Tibial artery (tissue), 4 donors: Measurements from ENCODE around the gene DGKI.
"Not testable (repeated sequence)": the region's sequence is repeated elsewhere in the genome, so short reads cannot be mapped to it uniquely, and the experiment has no call there.

Source experiments
- DNase-seq, 2 donors: peaks; one replicate each; pipeline ENCODE4 v3.0.0-alpha.2; 2019
- H3K27ac ChIP-seq, 2 donors: fragments of 200-600 bp; sonication (generic) in 1 of 2; 1 replicate in 1 of 2; 2 replicates in 1 of 2; pipeline ENCODE4 v1.5.1; 2018 to 2019; ENCODE audit warnings: mild to moderate bottlenecking in 1 of 2
- H3K27me3 ChIP-seq, 2 donors: fragments of 200-600 bp; sonication (generic) in 1 of 2; one replicate each; pipeline versions ENCODE4 v1.5.1 to v1.6.0; 2016 to 2019
- H3K36me3 ChIP-seq, 3 donors: fragments of 200-600 bp; sonication (generic) in 2 of 3; one replicate each; pipeline ENCODE4 v1.5.1; 2016 to 2019; ENCODE audit warnings: mild to moderate bottlenecking in 2 of 3
- H3K4me1 ChIP-seq, 4 donors: fragments of 200-600 bp; sonication (generic) in 2 of 4; 1 replicate in 3 of 4; 2 replicates in 1 of 4; pipeline ENCODE4 v1.5.1; 2016 to 2019
- H3K4me3 ChIP-seq, 2 donors: fragments of 200-600 bp; sonication (generic) in 1 of 2; 1 replicate in 1 of 2; 2 replicates in 1 of 2; pipeline ENCODE4 v1.5.1; 2018 to 2019; ENCODE audit warnings: mild to moderate bottlenecking in 2 of 2
- H3K9me3 ChIP-seq, 3 donors: fragments of 200-600 bp; sonication (generic) in 1 of 3; one replicate each; pipeline ENCODE4 v1.5.1; 2016 to 2019
- CTCF ChIP-seq, 2 experiments: fragments of 200-600 bp in 1 of 2; fragments of 450-650 bp in 1 of 2; IDR thresholded peaks; one replicate each; pipeline ENCODE4 v1.5.1; 2017 to 2019; ENCODE audit warnings: antibody characterized with exemption in 2 of 2, mild to moderate bottlenecking in 1 of 2, moderate library complexity in 1 of 2
- intact Hi-C: fragments of 100-400 bp; cut with DNase I; formaldehyde crosslinking; loops from one replicate; pipeline ENCODE4 v1.15.0; 2023; ENCODE audit warnings: low total_unique reads

DGKI gene

GRCh38 chr7:137717811-137718271, 128.9 kb downstream of the DGKI start:
- Histone ChIP-seq H3K4me3 (no peak overlapping the region), H3K9me3 (no peaks in the 10 kb centered on the region), H3K27ac (peak overlapping the region in 1 of 2 donors; percentile 21), H3K27me3 (no peaks in the 10 kb centered on the region), H3K36me3 (no peaks in the 10 kb centered on the region), H3K4me1 (no peaks in the 10 kb centered on the region)
- no peak for TF ChIP-seq CTCF (IDR thresholded peaks at IDR 0.05)
- intact Hi-C loops, result no loop called here
- no peak for DNase-seq

- no peaks in the 10 kb centered on the region for H3K27me3 ChIP-seq
- H3K9me3 ChIP-seq, result no peaks in the 10 kb centered on the region
- no peak for DNase-seq
- no peak overlapping the region for H3K27ac ChIP-seq
- no peaks in the 10 kb centered on the region for H3K4me1 ChIP-seq
- H3K4me3 ChIP-seq, result no peak overlapping the region
- intact Hi-C loops, result no loop called here
- TF ChIP-seq CTCF (IDR thresholded peaks at IDR 0.05), result no peak
- no peaks in the 10 kb centered on the region for H3K36me3 ChIP-seq
Observed at GRCh38 chr7:137717045-137717444, 129.7 kb downstream of the DGKI start.

GRCh38 chr7:137716061-137716460, 130.7 kb downstream of the DGKI start:
- TF ChIP-seq CTCF (IDR thresholded peaks at IDR 0.05), result no peak
- intact Hi-C loops, result no loop called here

GRCh38 chr7:137715533-137715932, 131.2 kb downstream of the DGKI start:
- DNase-seq, result no peak
- no peaks in the 10 kb centered on the region for H3K36me3 ChIP-seq
- intact Hi-C loops, result no loop called here
- H3K27ac ChIP-seq, result no peak overlapping the region
- TF ChIP-seq CTCF (IDR thresholded peaks at IDR 0.05), result no peak
- no peaks in the 10 kb centered on the region for H3K27me3 ChIP-seq
- no peaks in the 10 kb centered on the region for H3K9me3 ChIP-seq
- no peaks in the 10 kb centered on the region for H3K4me1 ChIP-seq
- no peak overlapping the region for H3K4me3 ChIP-seq

More at GRCh38 chr7:137716061-137716460, 130.7 kb downstream of the DGKI start:
- no peak for DNase-seq
- no peaks in the 10 kb centered on the region for H3K36me3 ChIP-seq
- no peaks in the 10 kb centered on the region for H3K9me3 ChIP-seq
- no peak overlapping the region for H3K4me3 ChIP-seq
- H3K4me1 ChIP-seq, result no peaks in the 10 kb centered on the region
- H3K27me3 ChIP-seq, result no peaks in the 10 kb centered on the region
- H3K27ac ChIP-seq, result no peak overlapping the region

- no peaks in the 10 kb centered on the region for H3K36me3 ChIP-seq
- intact Hi-C loops, result no loop called here
- no peaks in the 10 kb centered on the region for H3K9me3 ChIP-seq
- DNase-seq, result no peak
- no peak overlapping the region for H3K4me3 ChIP-seq
- no peaks in the 10 kb centered on the region for H3K27me3 ChIP-seq
- no peak overlapping the region for H3K27ac ChIP-seq
- no peaks in the 10 kb centered on the region for H3K4me1 ChIP-seq
- no peak for TF ChIP-seq CTCF (IDR thresholded peaks at IDR 0.05)
Observed at GRCh38 chr7:137715121-137715520, 131.7 kb downstream of the DGKI start.

- H3K36me3 ChIP-seq, DNase-seq, intact Hi-C loops, H3K27me3 ChIP-seq, H3K4me1 ChIP-seq, H3K4me3 ChIP-seq, H3K27ac ChIP-seq: not testable (repeated sequence)
- peaks cover 0 to 18% (median 5%) of the 10 kb centered on the region in 3 donors for H3K9me3 ChIP-seq
Observed at GRCh38 chr7:137706330-137706729, 140.4 kb downstream of the DGKI start.
